Measurements from ENCODE around the gene ZMYND10.

GRCh38 chr3:50378024-50378423 is 32.5 kb upstream of the ZMYND10 start:
- TF ChIP-seq ZNF416 (CRISPR knock-in tag; IDR thresholded peaks at IDR 0.05) (no peak), NFYB (CRISPR knock-in tag; conservative IDR thresholded peaks at IDR 0.05; ENCODE audit: low read depth) (no peak), CTCF (IDR thresholded peaks at IDR 0.05) (no peak), ATF6 (CRISPR knock-in tag; IDR thresholded peaks at IDR 0.05) (no peak), ZMAT4 (CRISPR knock-in tag; IDR thresholded peaks at IDR 0.05) (no peak), SP1 (CRISPR knock-in tag; conservative IDR thresholded peaks at IDR 0.05) (no peak), FOXJ3 (CRISPR knock-in tag; IDR thresholded peaks at IDR 0.05; ENCODE audit: borderline replicate concordance) (no peak), CREM (CRISPR knock-in tag; IDR thresholded peaks at IDR 0.05) (no peak), ZNF396 (CRISPR knock-in tag; IDR thresholded peaks at IDR 0.05; ENCODE audit: borderline replicate concordance) (no peak)

Data from WTC11 (cell line).